Activated naive CD8-positive, alpha-beta T cell (primary cell): Measurements from ENCODE around the gene HSPA12A.
A peak's percentile ranks its signal among the peaks of the same experiment; 100 is the strongest.

Experiments
- H3K27ac Mint-ChIP-seq: one replicate; pipeline ENCODE4 v1.8.0; 2021; ENCODE audit warnings: mixed read lengths
- H3K27me3 Mint-ChIP-seq: one replicate; pipeline ENCODE4 v1.8.0; 2021; ENCODE audit warnings: mixed read lengths
- H3K36me3 Mint-ChIP-seq: one replicate; pipeline ENCODE4 v1.8.0; 2021; ENCODE audit warnings: mixed read lengths
- H3K4me1 Mint-ChIP-seq: one replicate; pipeline ENCODE4 v1.8.0; 2021; ENCODE audit warnings: low read depth, mixed read lengths
- H3K4me3 Mint-ChIP-seq: one replicate; pipeline ENCODE4 v1.8.0; 2021; ENCODE audit warnings: mild to moderate bottlenecking, mixed read lengths
- H3K9me3 Mint-ChIP-seq: one replicate; pipeline ENCODE4 v1.8.0; 2021; ENCODE audit warnings: low read depth, mixed read lengths

HSPA12A gene

GRCh38 chr10:116741391-116742351 is 695 bp downstream of the HSPA12A start:
- peaks cover 4% of the 10 kb centered on the region for H3K4me1 Mint-ChIP-seq
- H3K36me3 Mint-ChIP-seq = peaks cover 3% of the 10 kb centered on the region
- peaks cover 5% of the 10 kb centered on the region for H3K9me3 Mint-ChIP-seq
- no peak overlapping the region for H3K27ac Mint-ChIP-seq
- H3K27me3 Mint-ChIP-seq = peaks cover 54% of the 10 kb centered on the region
- H3K4me3 Mint-ChIP-seq = peak overlapping the region; percentile 57

- H3K27ac Mint-ChIP-seq = no peak overlapping the region
- H3K27me3 Mint-ChIP-seq = peaks cover 56% of the 10 kb centered on the region
- peaks cover 4% of the 10 kb centered on the region for H3K4me1 Mint-ChIP-seq
- H3K9me3 Mint-ChIP-seq = peaks cover 5% of the 10 kb centered on the region
- H3K36me3 Mint-ChIP-seq = peaks cover 3% of the 10 kb centered on the region
- no peak overlapping the region for H3K4me3 Mint-ChIP-seq
These were observed 1.4 kb downstream of the HSPA12A start for GRCh38 chr10:116740971-116741370.

- H3K9me3 Mint-ChIP-seq = peaks cover 5% of the 10 kb centered on the region
- no peak overlapping the region for H3K27ac Mint-ChIP-seq
- peaks cover 3% of the 10 kb centered on the region for H3K4me1 Mint-ChIP-seq
- peaks cover 48% of the 10 kb centered on the region for H3K27me3 Mint-ChIP-seq
- H3K4me3 Mint-ChIP-seq = no peak overlapping the region
- peaks cover 3% of the 10 kb centered on the region for H3K36me3 Mint-ChIP-seq
These were observed 4.0 kb downstream of the HSPA12A start for GRCh38 chr10:116738339-116738738.

GRCh38 chr10:116737627-116738327 is 4.6 kb downstream of the HSPA12A start:
- H3K27ac Mint-ChIP-seq = no peak overlapping the region
- no peaks in the 10 kb centered on the region for H3K4me1 Mint-ChIP-seq
- H3K36me3 Mint-ChIP-seq = peaks cover 3% of the 10 kb centered on the region
- no peak overlapping the region for H3K4me3 Mint-ChIP-seq
- peaks cover 5% of the 10 kb centered on the region for H3K9me3 Mint-ChIP-seq
- peaks cover 50% of the 10 kb centered on the region for H3K27me3 Mint-ChIP-seq

GRCh38 chr10:116733566-116733965 is 8.8 kb downstream of the HSPA12A start:
- H3K36me3 Mint-ChIP-seq = peaks cover 6% of the 10 kb centered on the region
- no peak overlapping the region for H3K4me3 Mint-ChIP-seq
- no peaks in the 10 kb centered on the region for H3K4me1 Mint-ChIP-seq
- H3K27me3 Mint-ChIP-seq = peaks cover 55% of the 10 kb centered on the region
- H3K9me3 Mint-ChIP-seq = peaks cover 5% of the 10 kb centered on the region
- no peak overlapping the region for H3K27ac Mint-ChIP-seq

GRCh38 chr10:116732573-116732972 is 9.8 kb downstream of the HSPA12A start:
- Mint-ChIP-seq H3K4me3 (no peak overlapping the region), H3K27ac (no peak overlapping the region), H3K27me3 (peaks cover 50% of the 10 kb centered on the region), H3K9me3 (peaks cover 5% of the 10 kb centered on the region), H3K36me3 (peaks cover 6% of the 10 kb centered on the region), H3K4me1 (no peaks in the 10 kb centered on the region)

GRCh38 chr10:116730464-116731260 is 11.7 kb downstream of the HSPA12A start:
- no peak overlapping the region for H3K27ac Mint-ChIP-seq
- no peak overlapping the region for H3K4me3 Mint-ChIP-seq
- H3K9me3 Mint-ChIP-seq = no peaks in the 10 kb centered on the region
- H3K36me3 Mint-ChIP-seq = peaks cover 3% of the 10 kb centered on the region
- peaks cover 3% of the 10 kb centered on the region for H3K4me1 Mint-ChIP-seq
- peaks cover 57% of the 10 kb centered on the region for H3K27me3 Mint-ChIP-seq

- no peak overlapping the region for H3K4me3 Mint-ChIP-seq
- H3K4me1 Mint-ChIP-seq = peaks cover 15% of the 10 kb centered on the region
- no peaks in the 10 kb centered on the region for H3K9me3 Mint-ChIP-seq
- peaks cover 3% of the 10 kb centered on the region for H3K36me3 Mint-ChIP-seq
- H3K27ac Mint-ChIP-seq = no peak overlapping the region
- peaks cover 52% of the 10 kb centered on the region for H3K27me3 Mint-ChIP-seq
These were observed 13.1 kb downstream of the HSPA12A start for GRCh38 chr10:116729243-116729642.

GRCh38 chr10:116728526-116729096 is 13.8 kb downstream of the HSPA12A start:
- H3K27me3 Mint-ChIP-seq = peaks cover 49% of the 10 kb centered on the region

GRCh38 chr10:116723428-116724281 is 18.7 kb downstream of the HSPA12A start:
- Mint-ChIP-seq H3K9me3 (no peaks in the 10 kb centered on the region), H3K27ac (no peak overlapping the region)

More at GRCh38 chr10:116728526-116729096, 13.8 kb downstream of the HSPA12A start:
- H3K4me1 Mint-ChIP-seq = peaks cover 21% of the 10 kb centered on the region
- H3K36me3 Mint-ChIP-seq = peaks cover 3% of the 10 kb centered on the region
- no peaks in the 10 kb centered on the region for H3K9me3 Mint-ChIP-seq
- H3K27ac Mint-ChIP-seq = no peak overlapping the region
- H3K4me3 Mint-ChIP-seq = no peak overlapping the region

GRCh38 chr10:116722736-116723427 is 19.5 kb downstream of the HSPA12A start:
- Mint-ChIP-seq H3K9me3 (no peaks in the 10 kb centered on the region), H3K27me3 (peaks cover 37% of the 10 kb centered on the region), H3K27ac (no peak overlapping the region), H3K4me1 (peaks cover 31% of the 10 kb centered on the region), H3K36me3 (no peaks in the 10 kb centered on the region), H3K4me3 (no peak overlapping the region)

More at GRCh38 chr10:116723428-116724281, 18.7 kb downstream of the HSPA12A start:
- Mint-ChIP-seq H3K4me1 (peaks cover 31% of the 10 kb centered on the region), H3K36me3 (no peaks in the 10 kb centered on the region), H3K4me3 (peak overlapping the region; percentile 51), H3K27me3 (peaks cover 41% of the 10 kb centered on the region)

- Mint-ChIP-seq H3K4me3 (no peak overlapping the region), H3K27me3 (peaks cover 34% of the 10 kb centered on the region), H3K9me3 (no peaks in the 10 kb centered on the region), H3K36me3 (no peaks in the 10 kb centered on the region), H3K4me1 (peaks cover 30% of the 10 kb centered on the region), H3K27ac (no peak overlapping the region)
These were observed 20.6 kb downstream of the HSPA12A start for GRCh38 chr10:116721547-116722392.
